Measurements from ENCODE around the gene ZNF277. TPM values are rescaled to one million over a fixed set of nuclear protein-coding genes. Genes with fewer than 3 reads are reported as not detected.

ZNF277 gene
- polyA plus RNA-seq, 2 donors: 10.3 to 14.5 TPM

GRCh38 chr7:112195717-112196116 lies 10.8 kb upstream of the ZNF277 start:
- WGBS, 2 donors: 78% methylated on average over 5 of the region's 5 CpGs

GRCh38 chr7:112197322-112197721 lies 9.2 kb upstream of the ZNF277 start:
- Histone ChIP-seq H3K9me3 (ENCODE audit: control insufficient read depth in 2 of 2, insufficient read depth in 1 of 2, low read depth in 1 of 2, low read length in 1 of 2) (no peaks in the 10 kb centered on the region), H3K27ac (ENCODE audit: low read depth in 2 of 2, low read length in 1 of 2) (no peak overlapping the region), H3K27me3 (ENCODE audit: control insufficient read depth in 1 of 2, insufficient read depth in 2 of 2, low read length in 2 of 2) (no peaks in the 10 kb centered on the region), H3K36me3 (ENCODE audit: control insufficient read depth in 2 of 2, insufficient read depth in 2 of 2, low read length in 1 of 2) (no peaks in the 10 kb centered on the region), H3K4me3 (ENCODE audit: low read depth in 1 of 2, low read length in 2 of 2) (no peak overlapping the region), H3K4me1 (ENCODE audit: control insufficient read depth in 2 of 2, insufficient read depth in 2 of 2, low read length in 1 of 2) (no peaks in the 10 kb centered on the region)
- 83% methylated on average over 6 of the region's 6 CpGs for WGBS, 2 donors

More at GRCh38 chr7:112195717-112196116, 10.8 kb upstream of the ZNF277 start:
- Histone ChIP-seq H3K27ac (ENCODE audit: low read depth in 2 of 2, low read length in 1 of 2) (no peak overlapping the region), H3K9me3 (ENCODE audit: control insufficient read depth in 2 of 2, insufficient read depth in 1 of 2, low read depth in 1 of 2, low read length in 1 of 2) (no peaks in the 10 kb centered on the region), H3K27me3 (ENCODE audit: control insufficient read depth in 1 of 2, insufficient read depth in 2 of 2, low read length in 2 of 2) (no peaks in the 10 kb centered on the region), H3K36me3 (ENCODE audit: control insufficient read depth in 2 of 2, insufficient read depth in 2 of 2, low read length in 1 of 2) (no peaks in the 10 kb centered on the region), H3K4me1 (ENCODE audit: control insufficient read depth in 2 of 2, insufficient read depth in 2 of 2, low read length in 1 of 2) (no peaks in the 10 kb centered on the region), H3K4me3 (ENCODE audit: low read depth in 1 of 2, low read length in 2 of 2) (no peak overlapping the region)

- H3K36me3 ChIP-seq (ENCODE audit: control insufficient read depth in 2 of 2, insufficient read depth in 2 of 2, low read length in 1 of 2): no peaks in the 10 kb centered on the region
- H3K4me3 ChIP-seq (ENCODE audit: low read depth in 1 of 2, low read length in 2 of 2): no peak overlapping the region
- no peaks in the 10 kb centered on the region for H3K4me1 ChIP-seq (ENCODE audit: control insufficient read depth in 2 of 2, insufficient read depth in 2 of 2, low read length in 1 of 2)
Observed at GRCh38 chr7:112199035-112199655, 7.3 kb upstream of the ZNF277 start.

GRCh38 chr7:112199672-112200071 lies 6.8 kb upstream of the ZNF277 start:
- no peaks in the 10 kb centered on the region for H3K27me3 ChIP-seq (ENCODE audit: control insufficient read depth in 1 of 2, insufficient read depth in 2 of 2, low read length in 2 of 2)
- H3K4me3 ChIP-seq (ENCODE audit: low read depth in 1 of 2, low read length in 2 of 2): no peak overlapping the region
- no peaks in the 10 kb centered on the region for H3K36me3 ChIP-seq (ENCODE audit: control insufficient read depth in 2 of 2, insufficient read depth in 2 of 2, low read length in 1 of 2)
- H3K4me1 ChIP-seq (ENCODE audit: control insufficient read depth in 2 of 2, insufficient read depth in 2 of 2, low read length in 1 of 2): no peaks in the 10 kb centered on the region
- H3K27ac ChIP-seq (ENCODE audit: low read depth in 2 of 2, low read length in 1 of 2): no peak overlapping the region
- 95 to 100% methylated on average over 1 of the region's 1 CpG for WGBS, 2 donors
- no peaks in the 10 kb centered on the region for H3K9me3 ChIP-seq (ENCODE audit: control insufficient read depth in 2 of 2, insufficient read depth in 1 of 2, low read depth in 1 of 2, low read length in 1 of 2)

More at GRCh38 chr7:112199035-112199655, 7.3 kb upstream of the ZNF277 start:
- Histone ChIP-seq H3K9me3 (ENCODE audit: control insufficient read depth in 2 of 2, insufficient read depth in 1 of 2, low read depth in 1 of 2, low read length in 1 of 2) (no peaks in the 10 kb centered on the region), H3K27ac (ENCODE audit: low read depth in 2 of 2, low read length in 1 of 2) (no peak overlapping the region), H3K27me3 (ENCODE audit: control insufficient read depth in 1 of 2, insufficient read depth in 2 of 2, low read length in 2 of 2) (no peaks in the 10 kb centered on the region)
- 82 to 85% methylated on average over 2 of the region's 2 CpGs for WGBS, 2 donors

GRCh38 chr7:112201411-112201810 lies 5.1 kb upstream of the ZNF277 start:
- Histone ChIP-seq H3K36me3 (ENCODE audit: control insufficient read depth in 2 of 2, insufficient read depth in 2 of 2, low read length in 1 of 2) (no peaks in the 10 kb centered on the region), H3K27me3 (ENCODE audit: control insufficient read depth in 1 of 2, insufficient read depth in 2 of 2, low read length in 2 of 2) (no peaks in the 10 kb centered on the region), H3K4me3 (ENCODE audit: low read depth in 1 of 2, low read length in 2 of 2) (no peak overlapping the region), H3K9me3 (ENCODE audit: control insufficient read depth in 2 of 2, insufficient read depth in 1 of 2, low read depth in 1 of 2, low read length in 1 of 2) (no peaks in the 10 kb centered on the region), H3K27ac (ENCODE audit: low read depth in 2 of 2, low read length in 1 of 2) (no peak overlapping the region), H3K4me1 (ENCODE audit: control insufficient read depth in 2 of 2, insufficient read depth in 2 of 2, low read length in 1 of 2) (no peaks in the 10 kb centered on the region)
- 39 to 55% methylated on average over 6 of the region's 6 CpGs for WGBS, 2 donors

GRCh38 chr7:112201839-112202238 lies 4.7 kb upstream of the ZNF277 start:
- Histone ChIP-seq H3K36me3 (ENCODE audit: control insufficient read depth in 2 of 2, insufficient read depth in 2 of 2, low read length in 1 of 2) (no peaks in the 10 kb centered on the region), H3K27me3 (ENCODE audit: control insufficient read depth in 1 of 2, insufficient read depth in 2 of 2, low read length in 2 of 2) (no peaks in the 10 kb centered on the region), H3K9me3 (ENCODE audit: control insufficient read depth in 2 of 2, insufficient read depth in 1 of 2, low read depth in 1 of 2, low read length in 1 of 2) (no peaks in the 10 kb centered on the region), H3K4me1 (ENCODE audit: control insufficient read depth in 2 of 2, insufficient read depth in 2 of 2, low read length in 1 of 2) (no peaks in the 10 kb centered on the region), H3K27ac (ENCODE audit: low read depth in 2 of 2, low read length in 1 of 2) (no peak overlapping the region), H3K4me3 (ENCODE audit: low read depth in 1 of 2, low read length in 2 of 2) (no peak overlapping the region)

- Histone ChIP-seq H3K4me1 (ENCODE audit: control insufficient read depth in 2 of 2, insufficient read depth in 2 of 2, low read length in 1 of 2) (no peaks in the 10 kb centered on the region), H3K4me3 (ENCODE audit: low read depth in 1 of 2, low read length in 2 of 2) (no peak overlapping the region), H3K36me3 (ENCODE audit: control insufficient read depth in 2 of 2, insufficient read depth in 2 of 2, low read length in 1 of 2) (no peaks in the 10 kb centered on the region), H3K27me3 (ENCODE audit: control insufficient read depth in 1 of 2, insufficient read depth in 2 of 2, low read length in 2 of 2) (no peaks in the 10 kb centered on the region), H3K27ac (ENCODE audit: low read depth in 2 of 2, low read length in 1 of 2) (no peak overlapping the region), H3K9me3 (ENCODE audit: control insufficient read depth in 2 of 2, insufficient read depth in 1 of 2, low read depth in 1 of 2, low read length in 1 of 2) (no peaks in the 10 kb centered on the region)
- WGBS, 2 donors: 35 to 36% methylated on average over 2 of the region's 2 CpGs
Observed at GRCh38 chr7:112202816-112203215, 3.7 kb upstream of the ZNF277 start.

GRCh38 chr7:112203365-112203739 lies 3.1 kb upstream of the ZNF277 start:
- WGBS, 2 donors: 69% methylated on average over 4 of the region's 4 CpGs
- no peaks in the 10 kb centered on the region for H3K36me3 ChIP-seq (ENCODE audit: control insufficient read depth in 2 of 2, insufficient read depth in 2 of 2, low read length in 1 of 2)
- no peaks in the 10 kb centered on the region for H3K27me3 ChIP-seq (ENCODE audit: control insufficient read depth in 1 of 2, insufficient read depth in 2 of 2, low read length in 2 of 2)
- H3K4me3 ChIP-seq (ENCODE audit: low read depth in 1 of 2, low read length in 2 of 2): no peak overlapping the region
- H3K4me1 ChIP-seq (ENCODE audit: control insufficient read depth in 2 of 2, insufficient read depth in 2 of 2, low read length in 1 of 2): no peaks in the 10 kb centered on the region
- no peaks in the 10 kb centered on the region for H3K9me3 ChIP-seq (ENCODE audit: control insufficient read depth in 2 of 2, insufficient read depth in 1 of 2, low read depth in 1 of 2, low read length in 1 of 2)
- H3K27ac ChIP-seq (ENCODE audit: low read depth in 2 of 2, low read length in 1 of 2): no peak overlapping the region

- H3K27ac ChIP-seq (ENCODE audit: low read depth in 2 of 2, low read length in 1 of 2): peak overlapping the region; percentile 68 to 81
- no peaks in the 10 kb centered on the region for H3K9me3 ChIP-seq (ENCODE audit: control insufficient read depth in 2 of 2, insufficient read depth in 1 of 2, low read depth in 1 of 2, low read length in 1 of 2)
- peak overlapping the region; percentile 83 to 87 for H3K4me3 ChIP-seq (ENCODE audit: low read depth in 1 of 2, low read length in 2 of 2)
- H3K4me1 ChIP-seq (ENCODE audit: control insufficient read depth in 2 of 2, insufficient read depth in 2 of 2, low read length in 1 of 2): no peaks in the 10 kb centered on the region
- 1 to 2% methylated on average over 14 of the region's 14 CpGs for whole genome bisulfite sequencing, 2 donors
- no peaks in the 10 kb centered on the region for H3K27me3 ChIP-seq (ENCODE audit: control insufficient read depth in 1 of 2, insufficient read depth in 2 of 2, low read length in 2 of 2)
- no peaks in the 10 kb centered on the region for H3K36me3 ChIP-seq (ENCODE audit: control insufficient read depth in 2 of 2, insufficient read depth in 2 of 2, low read length in 1 of 2)
Observed at GRCh38 chr7:112204499-112205342, 1.8 kb upstream of the ZNF277 start.

Data from esophagus (tissue), 2 donors.